Transverse colon (tissue), 4 donors: ENCODE measurements around the gene SPATA2L. TPM values are rescaled to one million over a fixed set of nuclear protein-coding genes. Genes with fewer than 3 reads are reported as not detected.

ENCODE experiments used
- DNase-seq: peaks from one replicate; pipeline ENCODE4 v3.0.0-alpha.2; 2019
- H3K27ac ChIP-seq, 4 donors: fragments of 200-600 bp; sonication (generic); 2 replicates each; pipeline ENCODE4 v1.5.1; 2016 to 2018; ENCODE audit warnings: inconsistent platforms in 4 of 4
- H3K27me3 ChIP-seq: fragments of 200-600 bp; sonication (generic); 2 replicates; pipeline ENCODE4 v1.5.1; 2017; ENCODE audit warnings: inconsistent platforms
- H3K36me3 ChIP-seq, 4 donors: fragments of 200-600 bp; sonication (generic); 2 replicates each; pipeline ENCODE4 v1.5.1; 2017 to 2019; ENCODE audit warnings: inconsistent platforms in 4 of 4
- H3K4me1 ChIP-seq, 4 donors: fragments of 200-600 bp; sonication (generic); 2 replicates each; pipeline ENCODE4 v1.5.1; 2017 to 2020; ENCODE audit warnings: inconsistent platforms in 4 of 4
- H3K4me3 ChIP-seq, 4 donors: fragments of 200-600 bp; sonication (generic); 1 replicate in 1 of 4; 2 replicates in 3 of 4; pipeline versions ENCODE4 v1.5.1 to v1.6.1; 2017 to 2019; ENCODE audit warnings: inconsistent platforms in 4 of 4
- H3K9me3 ChIP-seq, 2 donors: fragments of 200-600 bp; sonication (generic); 2 replicates each; pipeline ENCODE4 v1.5.1; 2017 to 2019; ENCODE audit warnings: inconsistent platforms in 2 of 2
- CTCF ChIP-seq, 5 experiments: fragments of 200-600 bp in 3 of 5; fragments of 450-650 bp in 2 of 5; sonication (generic) in 3 of 5; IDR thresholded peaks; 1 replicate in 2 of 5; 2 replicates in 3 of 5; pipeline ENCODE4 v1.5.1; 2016 to 2017; ENCODE audit warnings: antibody characterized with exemption in 5 of 5, inconsistent platforms in 3 of 5, mild to moderate bottlenecking in 2 of 5, moderate library complexity in 1 of 5
- EP300 ChIP-seq: sonication (generic); formaldehyde crosslinking; IDR thresholded peaks from one replicate; pipeline ENCODE4 v1.6.1; 2017; ENCODE audit warnings: antibody characterized with exemption, low read depth
- POLR2A ChIP-seq: fragments of 450-650 bp; IDR thresholded peaks from one replicate; pipeline ENCODE4 v1.6.1; 2016; ENCODE audit warnings: antibody characterized with exemption, mild to moderate bottlenecking, moderate library complexity
- POLR2AphosphoS5 ChIP-seq, 3 donors: sonication (generic); formaldehyde crosslinking; IDR thresholded peaks; one replicate each; pipeline ENCODE4 v1.6.1; 2016; ENCODE audit warnings: antibody characterized with exemption in 3 of 3
- WGBS, 2 donors: methylation state at CpG; one replicate each; pipeline ENCODE4 v1.1.5; 2018; ENCODE audit warnings: low coverage in 1 of 2; 5-methylcytosine and 5-hydroxymethylcytosine counted together
- in situ Hi-C, 4 donors: fragments of 200-750 bp; cut with MboI; loops; one replicate each; pipeline versions ENCODE4 v1.15.0 to v1.15.1; 2017; ENCODE audit warnings: low sequenced_read_pairs in 3 of 4, low pct_ligation_motif_present in 1 of 4, low pct_unique_long_range_greater_than_20kb in 1 of 4
- intact Hi-C: fragments of 100-400 bp; cut with DNase I; formaldehyde crosslinking; loops from one replicate; pipeline ENCODE4 v1.15.1; 2023; ENCODE audit warnings: low total_unique reads
- total RNA-seq, 4 donors: library from RNA; depleted of rRNA; stranded (reverse); fragments of >200 nt; gene quantifications; one replicate each; pipeline ENCODE4 v1.1.0, GENCODE V29; 2016

The SPATA2L gene
- total RNA-seq, 4 donors from 2014 or later = 30.8 to 83.0 (median 60.6) TPM

- no peak for DNase-seq
- 93% methylated on average over 9 of the region's 9 CpGs; no CpG with 5 or more reads in 1 of the 2 donors for WGBS, 2 donors
- no peak for TF ChIP-seq POLR2A
- no peak for TF ChIP-seq EP300
- no peak for TF ChIP-seq POLR2AphosphoS5 (IDR thresholded peaks at IDR 0.05)
- no peak for TF ChIP-seq CTCF (IDR thresholded peaks at IDR 0.05)
- Histone ChIP-seq H3K4me3 (no peak overlapping the region), H3K9me3 (no peaks in the 10 kb centered on the region), H3K27ac (no peak overlapping the region), H3K36me3 (no peaks in the 10 kb centered on the region), H3K27me3 (peaks cover 9% of the 10 kb centered on the region), H3K4me1 (peaks cover 7 to 26% (median 17%) of the 10 kb centered on the region in 4 donors)
- intact Hi-C loops (loop anchor here (10.0 kb wide), 1 partner anchor 87 kb away; no protein-coding TSS in a partner anchor), in situ Hi-C loops (loop anchor here in 2 of 4 donors (10.0 kb wide), 1 partner anchor 87 kb away; no protein-coding TSS in a partner anchor)
These were observed 6.2 kb upstream of the SPATA2L start for GRCh38 chr16:89707695-89708094.

- H3K4me3 ChIP-seq = no peak overlapping the region
- peaks cover 0 to 24% (median 13%) of the 10 kb centered on the region in 4 donors for H3K4me1 ChIP-seq
These were observed 5.2 kb upstream of the SPATA2L start for GRCh38 chr16:89706518-89707260.

GRCh38 chr16:89705006-89705405 lies 3.5 kb upstream of the SPATA2L start:
- TF ChIP-seq POLR2AphosphoS5 (IDR thresholded peaks at IDR 0.05) = no peak
- TF ChIP-seq CTCF (IDR thresholded peaks at IDR 0.05) = no peak
- TF ChIP-seq POLR2A = no peak
- no peak for TF ChIP-seq EP300
- H3K4me1 ChIP-seq = peaks cover 0 to 31% (median 22%) of the 10 kb centered on the region in 4 donors
- in situ Hi-C loops = loop anchor here in 2 of 4 donors (10.0 kb wide), 1 partner anchor 90 kb away; no protein-coding TSS in a partner anchor
- no peak overlapping the region for H3K27ac ChIP-seq
- no peaks in the 10 kb centered on the region for H3K36me3 ChIP-seq
- DNase-seq = no peak
- no peaks in the 10 kb centered on the region for H3K9me3 ChIP-seq
- no peaks in the 10 kb centered on the region for H3K27me3 ChIP-seq
- intact Hi-C loops = loop anchor here (10.0 kb wide), 1 partner anchor 90 kb away; no protein-coding TSS in a partner anchor
- WGBS, 2 donors = 78 to 80% methylated on average over 7 to 15 of the region's 15 CpGs
- no peak overlapping the region for H3K4me3 ChIP-seq

More at GRCh38 chr16:89706518-89707260, 5.2 kb upstream of the SPATA2L start:
- intact Hi-C loops = loop anchor here (10.0 kb wide), 1 partner anchor 88 kb away; no protein-coding TSS in a partner anchor
- Histone ChIP-seq H3K27me3 (no peaks in the 10 kb centered on the region), H3K36me3 (no peaks in the 10 kb centered on the region), H3K27ac (no peak overlapping the region), H3K9me3 (no peaks in the 10 kb centered on the region)
- in situ Hi-C loops = loop anchor here in 2 of 4 donors (10.0 kb wide), 1 partner anchor 88 kb away; no protein-coding TSS in a partner anchor
- DNase-seq = no peak
- WGBS, 2 donors = 82% methylated on average over 13 of the region's 14 CpGs; no CpG with 5 or more reads in 1 of the 2 donors
- no peak for TF ChIP-seq CTCF (IDR thresholded peaks at IDR 0.05)
- TF ChIP-seq POLR2A = no peak
- no peak for TF ChIP-seq EP300
- no peak for TF ChIP-seq POLR2AphosphoS5 (IDR thresholded peaks at IDR 0.05)

GRCh38 chr16:89704281-89704680 lies 2.8 kb upstream of the SPATA2L start:
- 85% methylated on average over 13 of the region's 13 CpGs; no CpG with 5 or more reads in 1 of the 2 donors for WGBS, 2 donors
- TF ChIP-seq CTCF (IDR thresholded peaks at IDR 0.05) (no peak), POLR2A (no peak), POLR2AphosphoS5 (IDR thresholded peaks at IDR 0.05) (no peak), EP300 (no peak)
- H3K27me3 ChIP-seq = no peaks in the 10 kb centered on the region
- intact Hi-C loops (loop anchor here (5.0 to 10.0 kb wide), 2 partner anchors 91 to 168 kb away; partner anchors contain the start of gene TCF25), in situ Hi-C loops (loop anchor here in 2 of 4 donors (10.0 kb wide), 1 partner anchor 91 kb away; no protein-coding TSS in a partner anchor)
- DNase-seq = no peak
- peaks cover 4 to 38% (median 29%) of the 10 kb centered on the region in 4 donors for H3K4me1 ChIP-seq
- no peaks in the 10 kb centered on the region for H3K36me3 ChIP-seq
- H3K4me3 ChIP-seq = no peak overlapping the region
- H3K27ac ChIP-seq = no peak overlapping the region
- no peaks in the 10 kb centered on the region for H3K9me3 ChIP-seq
